ENCODE results near the gene AGK. TPM values are rescaled to one million over a fixed set of nuclear protein-coding genes. Genes with fewer than 3 reads are reported as not detected.

AGK gene
- total RNA-seq, 4 donors from 2014 or later: 9.8 to 20.1 (median 14.9) TPM

DNA sequence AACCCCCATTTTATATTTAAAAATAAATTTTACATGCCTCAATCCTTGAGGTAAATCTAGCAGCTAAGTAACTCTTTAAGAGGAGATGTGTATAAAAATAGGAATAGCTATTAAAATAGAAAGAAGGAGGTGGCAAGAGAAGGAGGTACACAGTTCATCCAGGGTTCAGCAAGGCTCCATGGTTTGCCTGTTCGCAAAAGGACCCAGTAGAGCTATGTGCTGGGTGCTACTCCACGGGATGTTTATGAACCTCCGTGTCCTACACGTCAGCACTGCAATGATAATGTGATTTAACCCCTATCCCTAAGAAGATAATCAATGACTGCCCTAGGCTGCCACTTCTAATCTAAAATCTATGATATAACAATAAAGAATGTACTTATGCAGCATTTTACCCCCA, 151.7 kb downstream of the AGK start:
- TF ChIP-seq, protein P1, sequence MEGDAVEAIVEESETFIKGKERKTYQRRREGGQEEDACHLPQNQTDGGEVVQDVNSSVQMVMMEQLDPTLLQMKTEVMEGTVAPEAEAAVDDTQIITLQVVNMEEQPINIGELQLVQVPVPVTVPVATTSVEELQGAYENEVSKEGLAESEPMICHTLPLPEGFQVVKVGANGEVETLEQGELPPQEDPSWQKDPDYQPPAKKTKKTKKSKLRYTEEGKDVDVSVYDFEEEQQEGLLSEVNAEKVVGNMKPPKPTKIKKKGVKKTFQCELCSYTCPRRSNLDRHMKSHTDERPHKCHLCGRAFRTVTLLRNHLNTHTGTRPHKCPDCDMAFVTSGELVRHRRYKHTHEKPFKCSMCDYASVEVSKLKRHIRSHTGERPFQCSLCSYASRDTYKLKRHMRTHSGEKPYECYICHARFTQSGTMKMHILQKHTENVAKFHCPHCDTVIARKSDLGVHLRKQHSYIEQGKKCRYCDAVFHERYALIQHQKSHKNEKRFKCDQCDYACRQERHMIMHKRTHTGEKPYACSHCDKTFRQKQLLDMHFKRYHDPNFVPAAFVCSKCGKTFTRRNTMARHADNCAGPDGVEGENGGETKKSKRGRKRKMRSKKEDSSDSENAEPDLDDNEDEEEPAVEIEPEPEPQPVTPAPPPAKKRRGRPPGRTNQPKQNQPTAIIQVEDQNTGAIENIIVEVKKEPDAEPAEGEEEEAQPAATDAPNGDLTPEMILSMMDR (IDR thresholded peaks at IDR 0.05): no peak
- no peak for TF ChIP-seq POLR2A (IDR thresholded peaks at IDR 0.05)
- WGBS, 2 donors: 66 to 70% methylated on average over 4 of the region's 4 CpGs
- DNase-seq (ENCODE audit: low spot score in 2 of 2): no peak
- H3K4me3 ChIP-seq (ENCODE audit: low read depth, poor library complexity, severe bottlenecking): no peak overlapping the region
- intact Hi-C loops (cut with DNase I; ENCODE audit: low total_unique reads): no loop called here

DNA sequence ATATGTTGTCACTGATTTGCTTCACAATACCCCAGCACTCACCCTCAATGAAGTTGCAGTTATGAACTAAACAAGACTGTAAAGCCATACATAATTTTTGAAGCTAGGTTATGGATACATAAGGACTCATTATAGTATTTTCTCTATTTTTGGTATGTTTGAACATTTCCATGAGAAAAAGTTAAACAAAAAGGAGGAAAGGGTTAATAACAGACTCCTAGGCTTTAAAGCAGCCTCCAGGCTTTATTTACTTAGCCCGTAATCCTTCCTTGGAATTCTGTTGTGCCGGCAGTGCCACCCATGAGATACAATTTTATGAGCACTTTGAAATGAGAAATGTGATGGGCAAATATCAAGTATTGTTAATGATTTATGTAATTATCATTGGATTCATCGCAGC, 152.9 kb downstream of the AGK start:
- TF ChIP-seq POLR2A (IDR thresholded peaks at IDR 0.05): no peak
- TF ChIP-seq, protein P1 (IDR thresholded peaks at IDR 0.05): no peak
- H3K4me3 ChIP-seq (ENCODE audit: low read depth, poor library complexity, severe bottlenecking): no peak overlapping the region
- 79 to 82% methylated on average over 3 of the region's 3 CpGs for WGBS, 2 donors
- no peak for DNase-seq (ENCODE audit: low spot score in 2 of 2)
- intact Hi-C loops (cut with DNase I; ENCODE audit: low total_unique reads): no loop called here

DNA sequence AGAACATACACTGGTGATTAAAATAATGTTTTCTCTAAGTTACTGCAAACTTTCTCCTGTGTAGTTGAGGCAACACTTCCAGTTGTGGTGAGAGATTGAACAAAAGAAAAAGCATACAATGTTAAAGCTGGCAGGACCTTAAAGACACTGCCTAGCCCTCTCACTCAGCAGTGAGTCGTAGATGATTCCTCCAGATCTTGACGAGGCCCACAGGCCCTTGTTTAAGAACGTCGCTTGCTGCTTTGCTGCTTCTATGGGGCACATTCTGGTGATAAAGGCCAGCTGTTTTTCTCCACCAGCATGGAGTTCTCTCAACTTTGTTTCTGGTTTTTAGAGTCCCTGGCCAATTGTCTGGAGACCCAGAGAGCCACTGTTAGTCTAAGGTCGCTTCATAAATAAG, 153.5 kb downstream of the AGK start:
- no peak for TF ChIP-seq POLR2A (IDR thresholded peaks at IDR 0.05)
- TF ChIP-seq, protein P1 (IDR thresholded peaks at IDR 0.05): no peak
- WGBS, 2 donors: 84% methylated on average over 5 of the region's 5 CpGs

More for the DNA sequence above, 153.5 kb downstream of the AGK start:
- no peak overlapping the region for H3K4me3 ChIP-seq (ENCODE audit: low read depth, poor library complexity, severe bottlenecking)
- DNase-seq (ENCODE audit: low spot score in 2 of 2): no peak
- intact Hi-C loops (cut with DNase I; ENCODE audit: low total_unique reads): no loop called here

Other genes starting within 250 kb of the AGK start
- 10 to 100 TPM; 11.6 to 15.8 (median 14.6) TPM for gene DENND11, start 150.8 kb downstream of the AGK start, total RNA-seq
- not detected for gene WEE2, start 156.9 kb downstream of the AGK start, total RNA-seq
- 100 to 1,000 TPM in 1 of 4 donors, 10 to 100 TPM in 3; 87.5 to 109 (median 90.8) TPM for gene SSBP1, start 186.9 kb downstream of the AGK start, total RNA-seq
- 1 to 10 TPM in 3 of 4 donors, under 1 TPM in 1; 0.46 to 2.2 (median 1.3) TPM for gene TAS2R3, start 212.7 kb downstream of the AGK start, total RNA-seq
- gene TAS2R4, start 225.3 kb downstream of the AGK start, total RNA-seq: 1 to 10 TPM in 3 of 4 donors, under 1 TPM in 1; 0.30 to 1.6 (median 1.1) TPM
- gene TAS2R5, start 238.8 kb downstream of the AGK start, total RNA-seq: 1 to 10 TPM; 1.3 to 2.1 (median 1.7) TPM

Data from lower leg skin (tissue), 4 donors.